GM19351 (cell line): Measurements from ENCODE around the gene SERPINE1.

Experiments
- ATAC-seq: cut with Tn5 transposase; IDR thresholded peaks from one replicate; pipeline ENCODE4 v1.9.1; 2021; ENCODE audit warnings: mild to moderate bottlenecking, moderate library complexity; ENCODE audit not compliant: unreplicated experiment

The SERPINE1 gene

GRCh38 chr7:101151908-101152651 is 25.2 kb downstream of the SERPINE1 start:
- no peak for ATAC-seq

GRCh38 chr7:101153969-101154692 is 27.2 kb downstream of the SERPINE1 start, which contains the start of gene AP1S1:
Gene AP1S1 (plus strand): TSS chr7:101154476. CDS start chr7:101154515, 39 bp downstream.
- ATAC-seq = peak; percentile 82

GRCh38 chr7:101154693-101155102 is 27.8 kb downstream of the SERPINE1 start:
- peak; percentile 33 for ATAC-seq

- ATAC-seq = no peak
Observed at GRCh38 chr7:101155303-101155702, 28.4 kb downstream of the SERPINE1 start.

- no peak for ATAC-seq
Observed at GRCh38 chr7:101156277-101156676, 29.4 kb downstream of the SERPINE1 start.

- no peak for ATAC-seq
Observed at GRCh38 chr7:101156866-101157589, 30.1 kb downstream of the SERPINE1 start.

- no peak for ATAC-seq
Observed at GRCh38 chr7:101159696-101160674, 33.1 kb downstream of the SERPINE1 start.

GRCh38 chr7:101160910-101161309 is 34.0 kb downstream of the SERPINE1 start:
- no peak for ATAC-seq

- ATAC-seq = no peak
Observed at GRCh38 chr7:101161692-101162471, 35.0 kb downstream of the SERPINE1 start.

- no peak for ATAC-seq
Observed at GRCh38 chr7:101162551-101163278, 35.8 kb downstream of the SERPINE1 start.

- no peak for ATAC-seq
Observed at GRCh38 chr7:101163279-101164070, 36.6 kb downstream of the SERPINE1 start.

- no peak for ATAC-seq
Observed at GRCh38 chr7:101164071-101164840, 37.4 kb downstream of the SERPINE1 start.

- peak; percentile 67 for ATAC-seq
Observed at GRCh38 chr7:101165075-101165957, 38.4 kb downstream of the SERPINE1 start, which contains the start of gene VGF. Gene VGF (minus strand): TSS chr7:101165569. CDS start chr7:101164843, 726 bp downstream.

- no peak for ATAC-seq
Observed at GRCh38 chr7:101165958-101166647, 39.2 kb downstream of the SERPINE1 start.

GRCh38 chr7:101166648-101166908 is 39.7 kb downstream of the SERPINE1 start:
- ATAC-seq = no peak
